Skin of body (tissue), 2 donors: Measurements from ENCODE around the gene GMPPA. TPM values are rescaled to one million over a fixed set of nuclear protein-coding genes. Genes with fewer than 3 reads are reported as not detected.

ENCODE experiments used
- DNase-seq: peaks from one replicate; lab custom pipeline; 2025; lab: John Stamatoyannopoulos, UW
- total RNA-seq: library from RNA; depleted of rRNA; stranded (reverse); fragments of >200 nt; gene quantifications from one replicate; pipeline ENCODE4 v1.2.3, GENCODE V29; 2014

Gene GMPPA
- total RNA-seq, 1 donor from 2014 or later, result 21.8 TPM

DNA sequence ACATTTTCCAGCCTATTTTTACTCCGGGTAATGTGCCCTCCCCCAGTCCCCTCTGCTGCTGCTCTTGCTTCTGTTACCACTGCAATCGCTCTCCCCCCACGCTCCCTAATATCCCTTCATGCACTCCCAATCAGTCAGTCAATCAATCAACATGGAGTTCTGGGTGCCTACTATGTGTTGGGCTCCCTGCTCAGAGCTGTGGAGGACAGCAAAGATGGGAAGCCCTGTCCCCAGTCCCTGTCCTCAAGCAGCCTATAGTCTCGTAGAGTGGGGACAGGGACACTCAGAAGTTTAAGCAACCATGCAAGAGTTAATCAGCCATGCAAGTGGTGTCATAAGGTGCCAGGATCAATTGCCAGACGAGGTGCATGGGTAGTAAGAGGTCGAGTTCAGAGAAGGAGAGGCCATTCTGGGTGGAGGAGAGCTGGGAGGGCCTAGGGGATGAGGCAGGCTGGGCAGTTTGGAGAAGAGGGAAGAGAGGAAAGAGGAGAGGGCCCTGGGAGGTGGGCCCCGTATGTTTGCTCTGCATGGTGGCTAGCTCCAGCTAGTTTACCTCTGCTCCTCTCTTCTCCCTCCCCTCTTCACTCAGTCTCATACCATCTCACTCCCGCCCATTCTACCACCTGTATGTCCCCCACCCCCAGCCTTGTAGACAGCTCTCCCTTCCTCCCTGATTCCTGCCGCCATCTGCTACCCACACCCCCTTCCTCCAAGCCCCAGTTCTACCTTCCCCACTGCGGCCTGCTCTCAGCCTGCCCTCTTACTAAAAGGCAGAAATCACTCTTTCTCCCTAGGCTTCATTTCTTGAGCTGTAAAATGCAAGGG lies 19.5 kb downstream of the GMPPA start:
- DNase-seq, result peak; percentile 69

DNA sequence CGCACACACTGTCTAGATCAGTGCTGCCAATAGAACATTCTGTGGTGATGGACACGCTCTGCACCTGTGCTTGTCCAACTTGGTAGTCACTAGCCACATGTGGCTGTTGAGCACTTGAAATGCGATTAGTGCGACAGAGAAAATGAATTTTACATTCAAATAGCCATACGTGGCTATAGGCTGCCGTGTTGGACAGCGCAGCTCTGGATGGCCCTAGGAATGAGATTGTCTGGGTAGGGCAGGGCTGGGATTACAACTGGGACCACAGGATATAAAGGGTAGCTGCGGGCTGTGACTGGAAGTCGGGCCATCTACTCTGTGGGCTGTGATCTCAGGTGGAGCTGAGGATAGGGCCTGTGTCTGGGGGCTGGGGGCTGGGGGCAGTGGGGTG lies 20.8 kb downstream of the GMPPA start:
- no peak for DNase-seq

DNA sequence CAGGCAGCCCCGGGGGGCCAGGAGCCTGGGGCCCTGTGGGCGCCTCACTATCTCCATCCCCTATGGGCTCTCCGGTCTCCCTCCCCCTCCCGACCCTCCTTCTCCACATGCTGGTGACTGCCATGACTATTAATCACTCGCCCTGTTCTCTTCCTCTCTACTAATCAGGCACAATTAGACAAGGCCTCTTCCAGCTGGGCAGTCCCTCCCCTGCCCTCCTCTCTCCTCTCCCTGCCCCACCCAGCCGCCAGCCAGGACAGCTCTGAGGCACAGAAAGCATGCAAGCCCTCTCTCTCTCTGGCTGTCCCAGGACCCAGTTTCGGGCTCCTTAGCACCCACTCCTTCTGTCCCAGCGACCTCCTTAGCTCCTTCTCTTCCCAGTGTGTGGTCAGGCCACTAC lies 21.4 kb downstream of the GMPPA start:
- no peak for DNase-seq

GRCh38 chr2:219521066-219521880 lies 22.6 kb downstream of the GMPPA start:
- DNase-seq, result no peak

- no peak for DNase-seq
Measured at GRCh38 chr2:219522111-219523030, 23.7 kb downstream of the GMPPA start.

DNA sequence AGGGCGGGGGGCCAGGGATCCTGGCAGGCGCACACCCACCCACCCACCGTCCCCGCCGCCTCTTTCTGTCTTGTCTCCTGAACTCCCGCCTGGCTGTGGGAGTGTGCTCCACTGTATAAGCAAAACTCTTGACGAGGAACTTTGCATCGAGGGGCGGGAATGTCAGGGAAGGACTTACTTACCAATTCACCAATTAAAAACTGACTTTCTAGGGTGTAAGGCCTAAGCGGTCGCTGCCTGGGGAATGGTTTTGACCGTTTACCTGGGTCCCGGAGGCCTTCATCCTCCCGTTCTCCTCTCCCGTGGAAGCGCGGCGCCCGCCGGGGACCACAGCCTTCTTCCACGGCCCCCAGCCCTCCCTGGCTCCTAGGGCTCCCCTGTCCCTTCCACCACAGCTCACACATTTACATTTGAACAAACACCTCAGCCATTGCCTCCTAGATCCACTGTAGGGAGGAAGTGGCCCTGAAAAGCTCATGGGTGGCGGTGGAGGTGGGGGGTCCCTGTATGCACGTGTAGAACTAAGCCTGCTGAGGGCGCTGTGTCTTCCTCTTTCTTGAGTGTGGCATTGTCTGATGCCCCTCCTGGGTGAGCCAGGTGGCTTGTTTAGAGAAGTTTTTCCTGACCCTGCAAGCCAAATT lies 24.5 kb downstream of the GMPPA start:
- DNase-seq, result no peak

DNA sequence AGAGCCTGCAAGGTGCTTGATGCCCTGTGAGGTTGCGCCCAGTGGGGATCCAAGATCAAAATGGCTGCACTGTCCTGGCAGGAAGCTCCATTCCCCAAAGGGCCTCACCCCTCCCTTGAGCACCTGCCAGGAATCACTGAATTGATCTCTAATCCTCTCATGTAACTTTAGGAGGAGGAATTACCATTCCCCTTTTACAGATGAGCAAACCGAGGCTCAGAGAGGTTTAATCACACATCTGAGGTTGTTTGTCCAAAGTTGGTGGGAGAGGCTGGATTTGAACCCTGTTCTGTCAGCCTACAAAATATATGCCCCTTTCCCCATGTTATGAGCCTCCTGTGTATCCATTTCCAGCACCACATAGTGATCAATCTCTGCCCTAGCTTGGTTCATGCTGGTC lies 26.1 kb downstream of the GMPPA start:
- DNase-seq, result no peak

- DNase-seq, result no peak
Measured at GRCh38 chr2:219525533-219526232, 27.0 kb downstream of the GMPPA start.

DNA sequence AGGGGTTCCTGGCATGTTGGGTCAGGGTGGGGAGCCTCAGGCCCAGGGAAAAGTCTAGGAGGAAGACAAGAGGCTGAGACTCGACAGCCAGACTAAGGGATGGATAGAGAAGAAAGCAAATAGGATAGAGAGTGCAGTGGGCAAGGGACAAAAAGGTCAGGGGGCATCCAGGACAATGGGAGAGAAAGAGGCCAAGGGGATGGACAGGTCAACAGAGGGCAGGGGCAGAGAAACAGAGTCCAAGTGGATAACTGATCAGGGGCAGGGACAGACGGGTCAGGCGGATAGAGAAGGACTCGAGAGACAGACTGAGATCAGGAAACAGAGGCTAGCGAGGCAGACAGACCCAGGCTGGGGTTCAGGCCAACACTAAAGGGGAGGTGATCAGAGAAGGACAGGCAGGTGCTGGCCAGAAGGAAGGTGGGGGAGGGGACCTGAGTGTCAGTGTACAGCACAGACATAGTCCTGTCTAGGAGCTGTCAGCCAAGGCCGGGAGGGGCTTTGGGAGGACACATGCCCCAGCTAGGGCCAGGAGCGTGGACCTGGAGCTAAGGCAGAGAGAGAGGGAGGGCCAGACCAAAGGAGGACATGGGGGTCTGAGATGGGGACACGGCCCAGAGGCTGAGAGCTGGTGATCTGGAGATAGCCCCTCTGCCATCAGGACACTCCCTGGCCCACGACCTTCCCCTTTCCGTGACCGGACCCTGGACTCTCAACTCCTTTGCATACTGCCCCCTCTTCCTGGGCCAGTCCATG lies 27.8 kb downstream of the GMPPA start:
- DNase-seq, result no peak

- DNase-seq, result no peak
Measured at GRCh38 chr2:219527076-219527394, 28.3 kb downstream of the GMPPA start.

GRCh38 chr2:219527472-219527871 lies 28.8 kb downstream of the GMPPA start:
- DNase-seq, result no peak

DNA sequence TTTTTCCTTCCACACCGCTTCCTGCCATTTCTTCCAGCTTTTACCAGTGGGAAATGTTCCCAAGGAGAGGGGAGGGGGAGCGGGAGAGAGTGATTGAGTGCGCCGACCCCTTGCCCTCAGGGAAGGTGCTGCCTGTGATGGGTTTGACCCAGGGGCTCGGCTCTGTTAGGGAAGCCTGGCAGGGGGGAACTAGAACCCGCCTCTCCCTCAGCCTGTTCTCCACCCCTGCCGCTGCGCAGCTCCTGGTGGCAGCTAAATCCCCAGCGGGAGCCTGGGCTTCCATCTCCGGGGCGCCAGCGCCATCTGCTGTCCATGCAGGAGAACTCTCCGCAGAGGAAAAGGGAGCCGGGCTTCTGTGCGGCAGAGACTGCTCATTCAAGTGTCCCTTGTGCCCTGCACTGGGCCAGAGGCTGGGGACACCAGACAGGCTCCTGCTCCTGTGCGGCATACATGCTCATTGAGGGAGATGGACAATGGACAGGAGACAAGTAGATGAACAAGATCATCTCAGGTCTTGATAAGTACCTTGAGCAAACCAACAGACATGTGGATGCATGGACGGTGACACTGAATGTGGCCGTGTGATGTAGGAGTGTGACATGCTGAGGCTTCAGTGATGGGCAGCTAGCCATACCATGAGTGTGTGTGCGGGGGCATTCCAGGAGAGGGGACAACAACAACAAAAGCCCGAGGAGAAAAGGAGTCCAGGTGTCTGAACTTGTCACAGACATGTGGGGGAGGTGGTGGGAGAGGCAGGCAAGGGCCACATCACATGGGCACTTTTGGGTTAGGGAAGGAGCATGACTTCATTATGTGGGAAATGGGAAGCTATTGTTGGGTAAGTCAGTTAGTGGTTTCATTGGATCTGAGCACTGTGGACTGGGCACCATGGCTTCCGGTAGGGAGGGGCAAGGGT lies 31.6 kb downstream of the GMPPA start:
- DNase-seq, result peak; percentile 82

GRCh38 chr2:219531639-219532377 lies 33.1 kb downstream of the GMPPA start:
- no peak for DNase-seq

DNA sequence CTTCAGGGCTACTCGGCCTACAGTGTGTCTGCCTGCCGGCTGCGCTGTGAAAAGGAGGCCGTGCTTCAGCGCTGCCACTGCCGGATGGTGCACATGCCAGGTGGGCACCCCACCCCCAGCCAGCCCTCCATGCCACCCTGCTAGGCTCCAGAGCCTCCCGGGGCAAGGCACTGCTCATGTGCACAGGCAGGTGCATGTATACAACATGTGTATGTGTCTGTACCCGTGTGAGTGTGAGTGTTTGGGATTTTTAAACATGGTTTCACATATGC lies 33.6 kb downstream of the GMPPA start:
- no peak for DNase-seq

DNA sequence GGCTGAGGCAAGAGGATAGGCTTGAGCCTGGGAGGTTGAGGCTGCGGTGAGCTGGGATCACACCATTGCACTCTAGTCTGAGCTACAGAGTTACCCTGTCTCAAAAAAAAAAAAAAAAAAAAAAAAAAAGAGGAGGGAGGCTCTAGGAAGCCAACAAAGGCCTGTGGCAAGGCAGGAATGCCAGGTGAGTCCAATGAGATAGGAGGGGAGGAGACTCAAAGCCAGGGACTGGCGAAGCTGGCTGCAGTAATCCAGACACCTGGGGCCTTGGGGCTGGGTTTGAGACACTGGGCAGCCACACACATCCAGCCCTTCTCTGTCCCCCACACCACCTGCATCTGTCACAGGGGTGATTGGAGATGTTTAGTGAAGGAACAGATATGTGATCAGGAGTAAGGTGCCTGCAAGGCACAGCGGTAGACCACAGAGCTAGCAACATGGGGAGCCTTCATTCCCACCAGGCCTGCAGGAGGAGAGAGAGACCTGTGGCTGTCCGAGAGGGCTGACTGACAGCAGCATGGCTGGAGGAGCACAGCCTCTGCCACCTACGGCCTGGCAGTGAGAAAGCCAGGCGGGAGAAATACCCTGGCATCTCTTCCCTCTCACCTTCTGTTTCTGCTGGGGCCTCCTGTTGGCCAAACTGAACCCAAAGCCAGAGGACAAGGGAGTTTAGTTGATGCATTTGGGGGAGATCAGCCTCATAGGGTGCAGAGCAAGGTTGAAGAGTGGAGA lies 35.4 kb downstream of the GMPPA start:
- no peak for DNase-seq

GRCh38 chr2:219536425-219536824 lies 37.7 kb downstream of the GMPPA start:
- no peak for DNase-seq

GRCh38 chr2:219536967-219537366 lies 38.3 kb downstream of the GMPPA start:
- DNase-seq, result no peak
